Neural cell (in vitro differentiated cells): Measurements from ENCODE around the gene PGAP2. TPM values are rescaled to one million over a fixed set of nuclear protein-coding genes. Genes with fewer than 3 reads are reported as not detected.

Experiments used
- H2AFZ ChIP-seq: fragments of 200-600, 300-800 bp; sonication (generic), shearing (Covaris generic); 2 replicates; pipeline ENCODE4 v1.6.0; 2014; ENCODE audit warnings: low read depth, mild to moderate bottlenecking, antibody characterized with exemption, low read length, moderate library complexity
- H3F3A ChIP-seq: fragments of 200-600 bp; shearing (Covaris generic); 2 replicates; pipeline ENCODE4 v1.6.1; 2016; ENCODE audit warnings: mild to moderate bottlenecking, moderate library complexity, mixed read lengths, antibody characterized with exemption, low read length; ENCODE audit not compliant: insufficient read depth, poor library complexity, severe bottlenecking
- H3K27ac ChIP-seq: fragments of 200-600, 300-800 bp; sonication (generic), shearing (Covaris generic); 2 replicates; pipeline ENCODE4 v1.5.1; 2014; ENCODE audit warnings: mild to moderate bottlenecking, low read length, moderate library complexity
- H3K27me3 ChIP-seq: fragments of 300-800, 200-600 bp; sonication (generic), shearing (Covaris generic); 2 replicates; pipeline ENCODE4 v1.6.0; 2014; ENCODE audit warnings: mild to moderate bottlenecking, low read depth, low read length, moderate library complexity; ENCODE audit not compliant: insufficient read depth
- H3K36me3 ChIP-seq: fragments of 300-800, 200-600 bp; sonication (generic), shearing (Covaris generic); 2 replicates; pipeline ENCODE4 v1.5.1; 2014; ENCODE audit warnings: mild to moderate bottlenecking, antibody characterized with exemption, low read length, moderate library complexity; ENCODE audit not compliant: insufficient read depth
- H3K4me2 ChIP-seq: fragments of 300-800, 200-600 bp; sonication (generic), shearing (Covaris generic); 2 replicates; pipeline ENCODE4 v1.6.0; 2014; ENCODE audit warnings: mild to moderate bottlenecking, low read length
- H3K4me3 ChIP-seq: fragments of 300-800, 200-600 bp; sonication (generic), shearing (Covaris generic); 2 replicates; pipeline ENCODE4 v1.5.1; 2014; ENCODE audit warnings: mild to moderate bottlenecking, low read length, moderate library complexity
- H3K79me2 ChIP-seq: fragments of 200-600 bp; shearing (Covaris generic); replicated peaks from 2 replicates; pipeline ENCODE4 v1.6.0; 2014; ENCODE audit warnings: mild to moderate bottlenecking, low read length, moderate library complexity; ENCODE audit not compliant: insufficient read depth
- H3K9ac ChIP-seq: fragments of 300-800, 200-600 bp; sonication (generic), shearing (Covaris generic); 2 replicates; pipeline ENCODE4 v1.6.1; 2016; ENCODE audit warnings: mild to moderate bottlenecking, low read length, mixed read lengths
- H3K9me2 ChIP-seq: fragments of 200-600 bp; shearing (Covaris generic); 2 replicates; pipeline ENCODE4 v1.6.1; 2016; ENCODE audit warnings: mild to moderate bottlenecking, low read length, mixed read lengths; ENCODE audit not compliant: insufficient read depth
- H3K9me3 ChIP-seq: fragments of 200-600, 300-800 bp; sonication (generic), shearing (Covaris generic); 2 replicates; pipeline ENCODE4 v1.6.1; 2016; ENCODE audit warnings: mild to moderate bottlenecking, mixed run types, low read length, moderate library complexity, mixed read lengths
- H4K20me1 ChIP-seq: fragments of 200-600 bp; shearing (Covaris generic); 2 replicates; pipeline ENCODE4 v1.6.1; 2016; ENCODE audit warnings: mild to moderate bottlenecking, mixed run types; ENCODE audit not compliant: insufficient read depth
- CTCF ChIP-seq: fragments of 450-650 bp; IDR thresholded peaks from 2 replicates; pipeline ENCODE4 v1.5.1; 2014; ENCODE audit warnings: antibody characterized with exemption, mild to moderate bottlenecking, moderate library complexity; ENCODE audit not compliant: poor library complexity, severe bottlenecking
- EP300 ChIP-seq: fragments of 450-650 bp; conservative IDR thresholded peaks from 2 replicates; pipeline ENCODE4 v1.6.1; 2014; ENCODE audit warnings: antibody characterized with exemption, mild to moderate bottlenecking, moderate library complexity; ENCODE audit not compliant: poor library complexity, severe bottlenecking
- EZH2 ChIP-seq: fragments of 200-600, 300-800 bp; shearing (Covaris generic), sonication (generic); IDR thresholded peaks from 2 replicates; pipeline ENCODE4 v1.6.1; 2014; ENCODE audit warnings: antibody characterized with exemption, low read length, borderline replicate concordance, mild to moderate bottlenecking; ENCODE audit not compliant: insufficient read depth, poor library complexity, severe bottlenecking
- MXI1 ChIP-seq: fragments of 450-650 bp; conservative IDR thresholded peaks from 2 replicates; pipeline ENCODE4 v1.6.1; 2014; ENCODE audit warnings: antibody characterized with exemption, mild to moderate bottlenecking; ENCODE audit not compliant: poor library complexity, severe bottlenecking
- POLR2AphosphoS5 ChIP-seq: IDR thresholded peaks from 2 replicates; pipeline ENCODE4 v1.6.1; 2012
- RAD21 ChIP-seq: fragments of 450-650 bp; conservative IDR thresholded peaks from 2 replicates; pipeline ENCODE4 v1.6.1; 2014; ENCODE audit warnings: antibody characterized with exemption, mild to moderate bottlenecking, moderate library complexity
- REST ChIP-seq: IDR thresholded peaks from 2 replicates; pipeline ENCODE4 v1.6.1; 2012; ENCODE audit warnings: borderline replicate concordance
- SMC3 ChIP-seq: fragments of 450-650 bp; conservative IDR thresholded peaks from 2 replicates; pipeline ENCODE4 v1.6.1; 2014; ENCODE audit warnings: antibody characterized with exemption, mild to moderate bottlenecking, moderate library complexity; ENCODE audit not compliant: poor library complexity
- TAF1 ChIP-seq: IDR thresholded peaks from 2 replicates; pipeline ENCODE4 v1.6.1; 2012; ENCODE audit warnings: low read depth
- polyA plus RNA-seq: library from polyadenylated mRNA; depleted of rRNA; stranded (reverse); fragments of >200 nt; gene quantifications from 2 replicates; pipeline ENCODE4 v1.2.3, GENCODE V29; 2014

Gene PGAP2
- polyA plus RNA-seq, 1 donor from 2014 or later = 30.1 TPM

- H3K27me3 ChIP-seq = no peaks in the 10 kb centered on the region
- TF ChIP-seq REST = no peak
- no peak for TF ChIP-seq MXI1
- TF ChIP-seq SMC3 = no peak
- no peak for TF ChIP-seq RAD21
- TF ChIP-seq CTCF = no peak
- no peak for TF ChIP-seq EZH2
- TF ChIP-seq TAF1 = no peak
- no peak for TF ChIP-seq POLR2AphosphoS5
- no peak for TF ChIP-seq EP300
- no peaks in the 10 kb centered on the region for H3K9me3 ChIP-seq
- no peaks in the 10 kb centered on the region for H3F3A ChIP-seq
- H3K79me2 ChIP-seq = no peaks in the 10 kb centered on the region
- H3K9ac ChIP-seq = no peak overlapping the region
- no peaks in the 10 kb centered on the region for H3K36me3 ChIP-seq
- no peak overlapping the region for H3K4me3 ChIP-seq
- no peak overlapping the region for H3K27ac ChIP-seq
- H3K4me2 ChIP-seq = no peak overlapping the region
- H2AFZ ChIP-seq = no peak overlapping the region
- no peaks in the 10 kb centered on the region for H3K9me2 ChIP-seq
- H4K20me1 ChIP-seq = no peaks in the 10 kb centered on the region
Measured at GRCh38 chr11:3834349-3834663, 25.9 kb downstream of the PGAP2 start.

- no peak overlapping the region for H3K4me3 ChIP-seq
- no peak overlapping the region for H3K9ac ChIP-seq
- no peaks in the 10 kb centered on the region for H3F3A ChIP-seq
- H3K27me3 ChIP-seq = no peaks in the 10 kb centered on the region
- H4K20me1 ChIP-seq = no peaks in the 10 kb centered on the region
- H2AFZ ChIP-seq = no peak overlapping the region
- H3K36me3 ChIP-seq = no peaks in the 10 kb centered on the region
- H3K79me2 ChIP-seq = no peaks in the 10 kb centered on the region
- no peak overlapping the region for H3K27ac ChIP-seq
- TF ChIP-seq MXI1 (no peak), EP300 (no peak), CTCF (no peak), EZH2 (no peak), TAF1 (no peak), POLR2AphosphoS5 (no peak), SMC3 (no peak), REST (no peak), RAD21 (no peak)
- H3K9me2 ChIP-seq = no peaks in the 10 kb centered on the region
- H3K9me3 ChIP-seq = no peaks in the 10 kb centered on the region
- H3K4me2 ChIP-seq = no peak overlapping the region
Measured at GRCh38 chr11:3834664-3835461, 26.5 kb downstream of the PGAP2 start.
